ENCODE data around the gene ANAPC1.
"Not testable (repeated sequence)": the region's sequence is repeated elsewhere in the genome, so short reads cannot be mapped to it uniquely, and the experiment has no call there.

- not testable (repeated sequence) for TF ChIP-seq CTCF, POLR2A (IDR thresholded peaks at IDR 0.05)
Measured at GRCh38 chr2:111767087-111767486, 116.9 kb downstream of the ANAPC1 start.
